Activated T-cell treated with anti-CD3 and anti-CD28 coated beads for 48 hours (primary cell): ENCODE measurements around the gene DNAH11.
"Not testable (repeated sequence)": the region's sequence is repeated elsewhere in the genome, so short reads cannot be mapped to it uniquely, and the experiment has no call there.

Source experiments
- DNase-seq: peaks from one replicate; pipeline ENCODE4 v3.0.0-alpha.2; 2020; ENCODE audit warnings: low read depth

The DNAH11 gene

DNA sequence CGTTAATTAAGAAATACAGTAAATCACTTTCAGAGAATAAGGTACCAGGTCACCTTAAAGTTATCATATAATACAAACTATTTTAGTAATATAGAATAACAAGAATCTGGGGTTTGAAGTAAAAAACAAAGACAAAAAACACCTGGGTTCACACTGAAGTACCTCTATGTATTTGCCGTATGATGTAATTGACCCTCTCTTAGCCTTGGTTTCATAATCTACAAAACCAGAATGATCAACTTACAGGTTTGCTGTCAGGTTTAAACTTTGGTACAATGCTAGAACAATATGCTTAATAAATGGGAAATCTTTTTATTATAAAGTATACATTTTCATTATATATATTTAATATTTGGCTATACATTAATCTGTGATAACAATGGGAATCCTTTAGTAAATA, 344.5 kb downstream of the DNAH11 start:
- no peak for DNase-seq

DNA sequence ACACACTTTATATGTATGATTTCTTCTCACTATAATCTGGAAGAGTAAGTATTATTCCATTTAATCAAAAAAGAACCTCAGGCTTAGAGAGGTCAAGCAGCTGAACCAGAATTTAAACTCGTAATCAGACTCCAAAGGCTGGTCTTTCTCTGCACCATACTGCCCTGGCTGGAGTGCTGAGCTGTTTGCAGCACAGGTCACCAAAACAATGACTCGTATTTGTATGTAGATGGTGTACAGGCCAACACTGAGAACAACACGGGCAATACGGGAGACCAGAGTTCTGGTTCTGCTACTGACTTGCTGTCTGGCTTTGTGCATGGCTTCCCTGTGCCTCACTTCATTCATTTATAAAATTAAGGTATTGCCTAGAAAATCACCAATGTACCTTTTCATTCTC, 344.9 kb downstream of the DNAH11 start:
- DNase-seq: no peak

DNA sequence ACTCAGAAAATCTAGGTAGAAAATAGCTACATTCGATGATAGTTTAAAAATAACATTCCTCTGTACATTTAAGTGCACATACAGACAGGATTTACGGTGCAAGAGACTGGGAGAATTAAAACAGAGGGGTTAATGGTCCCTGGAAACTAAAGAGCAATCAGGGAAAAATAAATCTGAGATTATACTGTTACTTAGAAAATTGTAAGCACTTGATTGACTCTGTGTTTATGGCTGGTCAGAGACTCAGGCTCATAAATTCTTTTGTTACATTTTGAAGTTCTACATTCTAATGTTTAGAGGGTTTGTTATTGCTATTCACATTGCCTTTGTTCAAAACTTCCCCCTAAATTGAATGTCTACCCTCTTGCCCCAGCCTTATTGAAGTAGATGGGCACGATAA, 348.5 kb downstream of the DNAH11 start:
- DNase-seq: no peak

DNA sequence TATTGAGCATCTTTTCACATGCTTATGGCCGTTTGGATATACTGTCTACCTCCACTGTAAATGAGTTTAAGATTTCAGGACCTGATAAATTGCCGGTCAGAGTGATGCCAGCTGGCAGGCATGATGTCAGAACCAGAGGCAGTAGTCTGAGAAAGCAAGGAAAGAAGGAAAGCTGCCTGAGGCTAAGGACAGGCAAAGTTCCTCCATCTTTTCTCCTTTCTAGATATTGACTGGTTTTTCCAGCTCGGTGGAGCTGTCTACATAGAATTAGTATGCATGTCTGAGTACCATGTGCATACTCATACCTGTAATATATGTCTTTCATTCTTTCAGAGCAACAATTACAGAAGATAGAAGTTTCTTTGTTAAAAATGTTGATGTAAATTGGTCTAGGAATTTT, 350.6 kb downstream of the DNAH11 start:
- DNase-seq: no peak

DNA sequence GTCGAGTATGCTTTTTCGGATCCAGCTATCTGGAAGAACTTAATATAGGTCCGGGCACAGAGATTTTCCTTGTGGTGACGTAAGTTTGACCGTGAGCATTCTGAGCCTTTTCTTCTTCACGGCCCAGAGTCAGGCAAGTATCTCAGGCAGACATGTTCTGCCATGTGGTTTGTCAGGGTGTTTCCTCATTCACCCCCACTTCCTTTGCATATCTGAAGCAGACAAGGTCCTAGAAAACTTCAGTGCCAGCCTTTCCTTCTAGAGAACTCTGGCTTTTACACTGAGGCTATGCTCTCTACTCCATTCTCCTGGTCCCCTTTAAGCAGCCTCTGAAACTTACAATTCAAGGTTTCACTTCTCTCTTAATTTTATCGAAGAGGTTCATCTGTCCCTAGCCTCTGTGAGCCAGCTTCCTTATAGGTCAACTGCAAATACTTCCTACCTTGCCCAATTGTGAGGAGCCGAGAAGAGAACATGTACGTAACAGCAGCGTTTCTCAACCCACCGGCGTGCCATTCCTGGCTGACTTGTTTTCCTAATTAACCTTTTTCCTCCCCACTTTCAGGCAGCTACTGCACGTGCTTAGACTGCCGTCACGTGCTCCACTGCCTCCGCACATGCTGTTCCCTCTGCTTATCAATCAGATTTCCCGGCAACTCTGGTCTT, 355.6 kb downstream of the DNAH11 start:
- DNase-seq: no peak

DNA sequence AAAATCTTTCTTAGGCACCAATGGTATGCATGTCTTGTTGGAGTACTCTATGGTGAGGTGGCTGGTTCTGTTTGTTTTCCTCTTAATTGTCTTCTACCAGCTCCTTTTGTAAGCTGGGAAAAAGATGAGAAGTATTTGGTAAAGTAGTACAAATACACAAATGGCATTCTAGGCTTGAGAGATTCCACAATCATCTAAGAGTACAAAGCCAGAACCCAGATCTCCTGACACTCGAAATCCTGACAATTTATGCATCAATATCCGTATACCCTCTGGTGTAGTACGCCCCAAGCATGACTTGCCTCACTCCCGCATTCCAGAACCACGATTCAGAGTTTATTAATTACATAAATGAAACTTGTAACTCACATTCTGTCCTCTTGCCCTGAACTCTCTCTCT, 359.4 kb downstream of the DNAH11 start:
- DNase-seq: no peak

DNA sequence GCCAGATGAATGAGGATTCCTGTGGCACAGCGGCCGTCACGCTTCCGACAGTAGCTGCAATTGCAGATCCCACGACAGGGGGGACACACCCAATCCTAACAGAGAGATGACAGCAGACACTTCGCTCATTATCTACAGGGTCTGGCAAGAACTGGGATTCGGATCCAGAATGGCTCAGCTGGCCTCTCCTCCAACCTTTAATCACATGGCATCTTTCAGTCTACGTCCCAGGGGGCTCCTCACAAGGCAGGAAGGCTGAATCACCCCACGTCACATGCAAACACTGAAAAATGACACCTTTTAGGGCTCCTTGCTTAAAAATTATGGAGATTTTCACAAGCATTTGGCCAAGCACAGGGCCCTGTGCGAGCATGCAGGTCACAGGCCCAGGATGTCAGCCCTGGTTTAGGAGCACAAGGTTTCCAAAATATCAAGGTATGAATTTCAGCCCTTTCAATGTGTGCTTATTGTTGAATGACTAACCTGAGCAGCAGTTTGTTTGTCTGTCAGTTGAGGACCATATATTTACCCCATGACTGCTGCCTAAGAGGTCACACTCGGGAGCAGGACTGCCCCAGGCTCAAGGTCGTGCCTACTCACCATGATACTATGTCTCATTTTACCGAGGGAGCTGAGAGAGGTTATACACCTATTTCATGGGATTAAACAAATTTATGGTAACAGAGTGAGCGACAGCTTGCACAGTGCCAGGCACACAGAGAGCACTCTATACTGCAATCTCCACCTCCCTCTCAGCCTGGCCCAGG, 360.4 kb downstream of the DNAH11 start:
- DNase-seq: no peak

DNA sequence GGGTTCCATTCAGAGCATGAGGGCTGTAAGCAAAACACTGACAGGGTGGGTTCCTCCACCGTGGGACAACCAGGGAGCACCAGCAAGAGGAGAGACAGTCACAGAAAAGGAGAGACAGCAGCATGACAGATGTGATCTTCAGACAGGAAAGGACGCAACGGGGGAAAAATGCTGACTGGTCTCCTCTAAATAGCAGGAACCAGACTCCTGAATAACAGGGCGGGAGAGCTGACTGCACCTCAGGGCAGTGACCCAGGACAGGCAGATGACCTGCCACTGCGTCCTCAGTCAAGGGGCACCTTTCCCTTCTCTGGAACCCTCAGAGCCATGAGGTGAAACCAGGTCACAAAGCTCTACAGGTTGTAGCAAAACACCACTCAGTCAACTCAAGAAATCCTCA, 365.9 kb downstream of the DNAH11 start:
- no peak for DNase-seq

DNA sequence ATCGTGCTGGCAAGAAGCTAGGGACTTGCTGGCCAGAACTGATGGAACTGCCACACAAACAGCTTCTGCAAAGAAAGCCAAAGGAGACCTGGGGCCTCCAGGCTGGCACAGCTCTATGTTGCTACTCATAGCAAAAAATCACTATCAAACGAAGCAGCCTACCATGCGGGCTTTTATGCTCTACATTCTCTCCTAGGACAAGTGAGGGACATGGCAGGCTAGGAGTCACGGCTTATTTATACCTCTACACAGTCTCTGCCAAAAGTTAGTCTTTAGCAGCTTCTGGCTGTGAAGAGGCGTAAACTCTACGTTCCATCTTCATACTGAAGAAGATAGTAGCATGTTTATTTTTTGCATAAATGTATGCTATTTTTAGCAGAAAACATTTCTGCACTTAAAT, 367.4 kb downstream of the DNAH11 start:
- DNase-seq: no peak

DNA sequence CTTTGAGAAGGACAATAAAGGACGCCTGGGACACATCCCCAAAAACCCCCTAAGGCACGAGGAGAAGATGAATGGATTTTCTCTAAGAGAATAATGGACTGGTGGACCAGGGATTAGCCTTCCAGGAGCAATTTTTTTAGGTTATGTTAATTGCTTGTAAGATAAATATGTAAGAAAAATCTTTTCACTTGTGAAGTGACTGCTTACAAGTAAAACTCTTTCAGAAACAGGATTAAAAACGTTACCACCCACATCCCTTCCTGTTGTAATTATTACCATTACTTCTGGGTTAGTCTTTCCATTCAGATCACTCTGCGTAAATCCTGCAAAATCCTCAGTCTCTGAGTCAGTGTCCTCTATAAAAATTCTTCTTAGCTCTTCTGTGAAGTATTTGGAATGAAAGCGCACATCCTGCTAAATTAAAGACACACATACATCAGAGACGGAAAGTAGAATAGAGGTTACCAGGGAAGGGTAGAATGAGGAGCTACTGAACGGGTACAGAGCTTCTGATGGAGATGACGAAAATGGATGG, 368.6 kb downstream of the DNAH11 start:
- DNase-seq: no peak

DNA sequence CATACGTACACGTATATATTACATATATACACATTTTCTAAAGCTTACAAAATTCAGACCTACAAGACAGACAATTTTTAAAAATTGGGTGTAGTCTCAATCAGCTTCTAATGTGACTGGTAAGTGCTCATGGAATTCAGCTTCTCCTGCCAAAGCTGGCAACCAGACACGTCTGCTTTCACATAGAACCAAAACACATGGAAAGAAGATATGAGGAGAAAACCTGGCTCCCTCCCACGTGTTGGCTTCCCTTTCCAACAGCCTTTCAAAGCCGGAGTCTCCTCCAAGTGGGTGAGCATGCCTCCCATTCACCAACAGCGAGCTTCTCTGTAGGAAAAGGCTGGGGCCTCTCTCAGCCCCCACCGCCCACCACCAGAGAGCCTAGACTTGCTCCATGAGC, 369.5 kb downstream of the DNAH11 start:
- no peak for DNase-seq

DNA sequence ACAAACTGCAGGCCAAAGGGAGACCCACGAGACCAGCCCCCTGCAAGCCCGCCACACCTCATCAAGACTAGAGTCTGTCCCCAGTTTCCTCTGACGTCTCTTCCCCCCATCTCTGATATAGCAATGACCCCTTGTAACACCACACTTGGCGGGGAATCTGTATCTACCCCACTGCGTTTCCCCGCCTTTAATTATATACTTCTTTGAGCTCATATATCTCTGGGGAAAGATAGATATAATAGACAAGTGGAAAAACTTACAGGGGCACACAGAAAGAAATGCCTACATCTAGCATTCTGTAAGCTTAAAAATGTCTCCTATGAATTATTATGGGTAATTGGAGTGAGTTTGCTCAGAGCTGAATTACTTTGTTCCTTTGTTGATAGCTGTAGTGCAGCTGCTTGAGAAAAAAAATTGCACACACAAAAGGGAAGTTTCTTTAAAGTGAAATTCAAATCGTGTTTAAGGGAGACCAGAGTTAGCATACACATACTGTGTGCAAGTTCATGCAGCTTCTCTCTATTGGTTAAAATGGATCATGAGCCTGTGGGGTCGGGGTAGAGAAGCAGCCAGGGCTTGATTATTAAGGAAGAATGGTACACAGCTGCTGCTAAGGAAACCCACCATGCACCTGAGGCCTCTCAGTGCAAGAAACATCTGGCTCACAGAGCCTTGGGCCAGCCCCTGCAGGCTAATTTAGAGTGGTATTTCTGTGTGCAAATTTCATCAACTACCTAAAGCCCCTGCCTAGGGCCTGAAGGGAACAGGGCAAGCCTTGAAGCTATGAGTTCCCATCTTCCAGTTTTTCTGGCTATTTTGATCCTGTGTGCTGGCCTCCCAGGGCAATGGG, 370.3 kb downstream of the DNAH11 start:
- DNase-seq: no peak

DNA sequence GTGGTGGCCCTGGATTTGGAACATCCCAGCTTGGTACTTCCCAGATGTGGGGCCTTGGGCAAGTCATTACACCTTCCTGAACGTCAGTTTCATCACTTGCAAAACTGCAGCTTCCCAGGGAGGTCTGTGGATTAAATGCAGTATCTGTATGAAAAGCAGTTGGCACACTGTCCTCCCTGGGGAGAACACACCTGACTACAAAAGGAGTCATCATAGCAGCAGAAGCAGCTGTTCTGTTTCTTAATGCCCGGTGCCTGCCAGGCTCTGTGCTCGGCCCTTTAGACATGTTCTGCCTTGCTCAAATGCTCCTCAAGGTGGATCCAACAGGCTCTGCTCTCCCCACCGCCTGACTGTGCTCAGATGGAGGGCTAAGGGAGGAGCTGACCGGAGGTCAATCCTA, 371.8 kb downstream of the DNAH11 start:
- no peak for DNase-seq

DNA sequence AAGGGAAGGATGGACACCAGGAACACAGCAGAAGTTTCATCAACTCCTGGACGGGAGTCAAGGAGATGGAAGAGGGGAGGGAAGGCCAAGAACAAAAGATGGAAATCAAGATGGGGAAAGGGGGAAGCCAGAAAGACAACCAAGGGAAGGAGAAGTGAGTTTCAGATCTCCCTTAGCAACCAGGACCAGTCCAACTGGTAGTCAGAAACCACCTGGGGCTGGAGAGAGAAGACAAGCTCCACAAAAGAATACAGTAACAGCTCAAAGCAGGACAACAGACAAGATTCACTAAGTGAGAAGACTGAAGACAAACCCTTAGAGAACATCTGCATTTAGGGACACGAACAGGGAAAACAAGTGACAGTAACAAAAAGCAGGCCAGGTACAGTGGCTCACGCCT, 372.3 kb downstream of the DNAH11 start:
- no peak for DNase-seq

DNA sequence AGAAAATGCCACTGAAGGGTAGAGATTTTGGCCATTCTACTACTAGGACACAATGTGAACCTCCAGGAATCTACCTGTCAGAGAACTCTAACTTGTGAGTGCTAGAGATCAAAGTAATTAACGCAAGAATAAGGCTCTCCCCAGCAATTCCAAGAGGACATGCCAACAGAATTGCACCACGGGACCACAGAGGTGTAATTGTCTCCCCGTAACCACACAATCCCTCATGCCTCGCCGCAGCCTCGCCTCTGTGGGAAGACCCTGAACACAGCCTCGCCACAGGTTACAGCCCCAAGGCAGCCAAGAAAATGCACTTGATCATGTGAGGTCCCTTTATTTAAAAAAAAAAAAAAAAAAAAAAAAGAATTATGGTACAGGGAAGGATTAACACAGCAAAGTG, 373.3 kb downstream of the DNAH11 start:
- no peak for DNase-seq

DNA sequence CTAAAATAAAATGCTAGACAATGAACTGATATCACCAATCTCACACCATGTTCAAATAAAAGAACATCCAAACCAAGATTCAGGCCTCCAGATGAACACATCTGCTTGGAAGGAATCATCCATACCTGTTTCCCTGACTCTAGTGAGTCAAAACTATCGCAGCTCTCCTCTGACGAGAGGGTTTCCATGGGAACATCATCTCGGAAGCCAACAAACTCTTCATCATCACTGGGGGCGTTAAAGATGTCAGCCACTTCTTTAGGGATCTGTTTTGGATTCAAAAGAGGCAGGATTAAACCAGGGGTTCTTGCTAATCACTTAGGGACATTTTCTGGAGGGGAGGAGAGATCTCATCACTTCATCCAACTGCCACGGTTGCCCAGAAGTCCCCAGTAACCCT, 373.8 kb downstream of the DNAH11 start:
- no peak for DNase-seq

DNA sequence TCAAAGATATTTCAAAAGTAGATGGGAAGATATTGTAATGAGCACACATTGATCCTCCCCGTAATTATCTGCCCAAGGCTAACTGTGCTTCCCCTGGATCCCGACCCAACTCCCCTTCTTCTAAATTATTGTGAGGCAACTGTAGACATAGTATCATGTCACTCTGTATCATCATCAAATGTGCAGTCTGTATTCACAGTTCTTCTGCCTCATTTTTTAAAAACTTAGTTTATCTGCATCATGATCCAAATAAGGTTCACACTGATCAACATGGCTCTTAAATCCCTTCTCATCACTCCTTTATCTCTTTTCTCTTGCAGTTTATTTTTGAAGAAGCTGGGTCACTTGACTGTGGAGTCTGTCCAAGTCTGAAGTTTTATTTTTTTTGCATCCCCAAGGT, 375.4 kb downstream of the DNAH11 start:
- DNase-seq: no peak

DNA sequence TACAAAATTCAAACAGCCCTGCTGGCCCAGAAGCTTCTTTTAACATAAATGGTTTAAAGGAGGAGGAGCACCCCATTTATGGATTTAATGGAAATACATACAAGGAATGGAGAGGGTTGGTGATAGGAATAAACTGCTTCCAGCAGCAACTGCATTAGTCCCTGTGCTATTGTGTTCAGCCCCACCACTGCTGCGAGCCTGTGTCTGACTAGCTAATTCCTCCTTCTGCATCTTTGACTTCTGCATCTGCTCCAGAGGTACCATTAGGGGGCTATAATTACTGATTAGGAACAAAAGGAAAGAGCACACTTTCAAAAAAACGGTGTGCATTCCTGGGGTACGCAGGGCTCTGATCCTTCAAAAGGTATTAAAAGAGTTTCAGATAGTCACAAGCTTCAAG, 378.1 kb downstream of the DNAH11 start:
- DNase-seq: no peak

DNA sequence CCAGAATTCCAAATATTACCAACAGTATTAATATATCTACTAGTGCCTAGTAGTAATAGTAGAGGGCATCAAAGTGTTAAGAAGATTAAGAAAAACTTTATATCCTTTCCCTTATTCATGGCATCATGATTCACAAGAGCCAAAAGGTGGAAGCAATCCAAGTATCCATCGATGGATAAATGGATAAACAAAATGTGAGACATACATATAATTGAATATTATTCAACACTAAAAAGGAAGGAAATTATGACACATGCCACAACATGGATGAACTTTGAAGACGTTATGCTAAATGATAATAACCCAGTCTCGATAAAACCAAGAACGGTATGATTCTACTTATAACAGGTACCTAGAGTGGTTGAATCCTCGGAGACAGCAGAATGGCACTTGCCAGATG, 379.8 kb downstream of the DNAH11 start:
- no peak for DNase-seq

DNA sequence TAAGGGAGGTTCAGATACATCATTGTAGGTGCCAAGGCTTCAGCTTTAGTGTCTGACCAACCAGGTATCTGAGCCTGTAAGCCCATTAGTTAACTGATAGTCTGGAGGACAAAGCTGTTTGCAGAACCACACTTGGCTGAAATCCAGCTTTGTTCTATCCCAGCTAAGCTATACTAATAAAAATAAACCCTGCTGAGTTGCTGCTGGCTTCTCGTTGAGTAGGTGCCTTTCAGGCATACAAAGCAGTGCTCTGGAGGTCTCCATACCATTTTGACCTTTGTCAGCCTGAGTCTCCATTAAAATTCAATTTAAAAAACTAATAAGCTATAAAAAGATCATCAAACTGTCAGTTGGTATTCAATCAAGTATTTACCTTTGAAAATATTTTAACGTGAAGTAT, 380.8 kb downstream of the DNAH11 start:
- DNase-seq: no peak

DNA sequence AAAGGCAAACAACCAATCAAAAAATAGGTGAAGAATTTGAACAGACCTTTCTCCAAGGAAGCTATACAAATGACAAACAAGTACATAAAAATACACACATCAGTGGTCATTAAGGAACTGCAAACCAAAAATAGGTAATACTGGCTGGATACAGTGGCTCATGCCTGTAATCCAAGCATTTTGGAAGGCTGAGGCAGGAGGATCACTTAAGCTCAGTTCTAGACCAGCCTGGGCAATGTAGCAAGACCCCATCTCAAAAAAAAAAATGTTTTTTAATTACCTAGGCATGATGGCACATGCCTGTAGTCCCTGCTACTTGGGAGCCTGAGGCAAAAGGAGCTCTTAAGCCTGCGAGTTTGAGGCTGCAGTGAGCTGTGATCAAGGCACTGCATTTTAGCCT, 383.6 kb downstream of the DNAH11 start:
- no peak for DNase-seq

DNA sequence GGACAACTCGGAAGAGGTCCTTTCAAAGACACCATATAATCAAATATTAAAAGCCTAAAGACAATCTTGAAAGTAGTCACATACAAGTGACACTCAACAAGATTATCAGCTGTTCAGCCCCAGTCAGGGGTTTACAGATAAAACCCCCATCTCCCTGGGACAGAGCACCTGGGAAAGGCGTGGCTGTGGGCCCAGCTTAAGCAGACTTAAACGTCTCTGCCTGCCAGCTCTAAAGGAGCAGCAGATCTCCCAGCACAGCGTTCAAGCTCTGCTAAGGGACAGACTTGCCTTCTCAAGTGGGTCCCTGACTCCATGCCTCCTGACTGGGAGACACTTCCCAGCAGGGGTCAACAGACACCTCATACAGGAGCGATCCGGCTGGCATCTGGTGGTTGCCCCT, 384.9 kb downstream of the DNAH11 start:
- DNase-seq: no peak

DNA sequence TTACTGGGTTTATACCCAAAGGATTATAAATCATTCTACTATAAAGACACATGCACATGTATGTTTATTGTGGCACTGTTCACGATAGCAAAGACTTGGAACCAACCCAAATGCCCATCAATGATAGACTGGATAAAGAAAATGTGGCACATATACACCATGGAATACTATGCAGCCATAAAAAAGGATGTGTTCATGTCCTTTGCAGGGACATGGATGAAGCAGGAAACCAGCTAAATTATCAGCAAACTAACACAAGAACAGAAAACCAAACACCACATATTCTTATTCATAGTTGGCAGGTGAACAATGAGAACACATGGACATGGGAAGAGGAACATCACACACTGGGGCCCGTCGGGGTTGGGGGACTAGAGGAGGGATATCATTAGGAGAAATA, 390.5 kb downstream of the DNAH11 start:
- DNase-seq: not testable (repeated sequence)
